Endothelial cell (in vitro differentiated cells): ENCODE data around the gene USP13. TPM values are rescaled to one million over a fixed set of nuclear protein-coding genes. Genes with fewer than 3 reads are reported as not detected.
A peak's percentile ranks its signal among the peaks of the same experiment; 100 is the strongest.

Source experiments
- DNase-seq: peaks from one replicate; pipeline ENCODE4 v3.0.0; 2021; ENCODE audit warnings: low spot score
- H3K27ac Mint-ChIP-seq: one replicate; pipeline ENCODE4 v1.8.0; 2021; ENCODE audit warnings: mixed read lengths, inconsistent platforms; ENCODE audit not compliant: unreplicated experiment
- H3K27me3 Mint-ChIP-seq: one replicate; pipeline ENCODE4 v1.8.0; 2021; ENCODE audit warnings: mild to moderate bottlenecking, moderate library complexity, mixed read lengths, inconsistent platforms; ENCODE audit not compliant: unreplicated experiment
- H3K36me3 Mint-ChIP-seq: one replicate; pipeline ENCODE4 v1.8.0; 2021; ENCODE audit warnings: mild to moderate bottlenecking, low read depth, mixed read lengths, inconsistent platforms; ENCODE audit not compliant: unreplicated experiment
- H3K4me1 Mint-ChIP-seq: one replicate; pipeline ENCODE4 v1.8.0; 2021; ENCODE audit warnings: mild to moderate bottlenecking, mixed read lengths, inconsistent platforms; ENCODE audit not compliant: unreplicated experiment
- H3K4me3 Mint-ChIP-seq: one replicate; pipeline ENCODE4 v1.8.0; 2021; ENCODE audit warnings: mild to moderate bottlenecking, mixed read lengths, inconsistent platforms; ENCODE audit not compliant: unreplicated experiment
- H3K9me3 Mint-ChIP-seq: one replicate; pipeline ENCODE4 v1.8.0; 2021; ENCODE audit warnings: mixed read lengths, inconsistent platforms; ENCODE audit not compliant: unreplicated experiment
- total RNA-seq: library from RNA; stranded (reverse); fragmentation: NEBNext Ultra II Directional; extraction: Animal tissue kit (Norgen Biotek cat#: 25700); gene quantifications from one replicate; pipeline ENCODE4 v1.2.1, GENCODE V29; 2021; ENCODE audit not compliant: unreplicated experiment
- TF ChIP-seq, protein P1 (sequence below): fragments of 200-600 bp; sonication (generic); IDR thresholded peaks from one replicate; pipeline ENCODE4 v1.5.0; 2021; ENCODE audit warnings: antibody characterized with exemption; ENCODE audit not compliant: unreplicated experiment

Gene USP13
- total RNA-seq, 1 donor from 2014 or later, result 18.9 TPM

DNA sequence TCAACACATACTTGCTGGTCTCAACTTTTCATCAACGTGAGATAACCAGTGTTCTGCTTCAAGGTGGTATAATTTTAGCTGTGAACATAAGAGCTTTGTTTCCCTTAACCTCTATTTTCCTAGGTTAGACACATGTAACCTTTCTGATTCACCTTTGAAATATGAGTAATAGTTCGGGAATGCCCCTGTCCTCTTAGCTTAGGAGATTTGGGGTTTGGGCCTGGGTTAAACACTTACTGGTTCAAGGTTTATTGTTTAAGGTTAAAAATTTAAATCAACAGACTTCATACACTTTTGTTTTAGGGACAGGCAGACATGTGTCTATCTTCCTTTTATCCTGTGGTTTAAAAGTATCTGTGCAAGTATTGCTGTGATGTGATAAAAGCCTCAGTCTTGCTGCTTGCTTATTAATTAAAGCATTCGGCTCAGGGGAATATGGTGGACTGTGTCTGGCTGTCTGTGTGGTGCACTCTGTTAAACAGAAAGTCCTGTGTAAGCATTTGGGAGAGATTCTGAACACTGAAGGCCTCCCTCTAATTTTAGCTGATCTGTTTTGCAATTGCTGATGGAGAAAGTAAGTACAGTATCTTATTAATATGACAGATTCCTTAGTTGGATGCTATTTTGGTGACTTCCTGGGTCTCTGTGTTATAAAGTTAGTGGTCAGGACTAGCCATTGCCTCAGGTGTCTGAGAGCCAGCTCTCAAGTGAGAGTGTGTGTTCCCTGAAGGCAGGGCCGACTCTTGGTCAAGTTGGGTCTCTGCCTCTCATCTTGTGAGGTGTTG lies 81.8 kb downstream of the USP13 start:
- H3K27ac Mint-ChIP-seq, result no peak overlapping the region
- peaks cover 3% of the 10 kb centered on the region for H3K27me3 Mint-ChIP-seq
- no peaks in the 10 kb centered on the region for H3K9me3 Mint-ChIP-seq
- TF ChIP-seq, protein P1, sequence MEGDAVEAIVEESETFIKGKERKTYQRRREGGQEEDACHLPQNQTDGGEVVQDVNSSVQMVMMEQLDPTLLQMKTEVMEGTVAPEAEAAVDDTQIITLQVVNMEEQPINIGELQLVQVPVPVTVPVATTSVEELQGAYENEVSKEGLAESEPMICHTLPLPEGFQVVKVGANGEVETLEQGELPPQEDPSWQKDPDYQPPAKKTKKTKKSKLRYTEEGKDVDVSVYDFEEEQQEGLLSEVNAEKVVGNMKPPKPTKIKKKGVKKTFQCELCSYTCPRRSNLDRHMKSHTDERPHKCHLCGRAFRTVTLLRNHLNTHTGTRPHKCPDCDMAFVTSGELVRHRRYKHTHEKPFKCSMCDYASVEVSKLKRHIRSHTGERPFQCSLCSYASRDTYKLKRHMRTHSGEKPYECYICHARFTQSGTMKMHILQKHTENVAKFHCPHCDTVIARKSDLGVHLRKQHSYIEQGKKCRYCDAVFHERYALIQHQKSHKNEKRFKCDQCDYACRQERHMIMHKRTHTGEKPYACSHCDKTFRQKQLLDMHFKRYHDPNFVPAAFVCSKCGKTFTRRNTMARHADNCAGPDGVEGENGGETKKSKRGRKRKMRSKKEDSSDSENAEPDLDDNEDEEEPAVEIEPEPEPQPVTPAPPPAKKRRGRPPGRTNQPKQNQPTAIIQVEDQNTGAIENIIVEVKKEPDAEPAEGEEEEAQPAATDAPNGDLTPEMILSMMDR, result no peak
- H3K36me3 Mint-ChIP-seq, result peaks cover 34% of the 10 kb centered on the region
- no peak overlapping the region for H3K4me3 Mint-ChIP-seq
- no peak for DNase-seq
- peaks cover 14% of the 10 kb centered on the region for H3K4me1 Mint-ChIP-seq

GRCh38 chr3:179735321-179735720 lies 82.5 kb downstream of the USP13 start:
- H3K4me3 Mint-ChIP-seq, result no peak overlapping the region
- no peak overlapping the region for H3K27ac Mint-ChIP-seq
- H3K36me3 Mint-ChIP-seq, result peaks cover 30% of the 10 kb centered on the region
- H3K9me3 Mint-ChIP-seq, result no peaks in the 10 kb centered on the region
- TF ChIP-seq, protein P1, result no peak
- peaks cover 21% of the 10 kb centered on the region for H3K4me1 Mint-ChIP-seq
- peaks cover 3% of the 10 kb centered on the region for H3K27me3 Mint-ChIP-seq
- DNase-seq, result no peak

DNA sequence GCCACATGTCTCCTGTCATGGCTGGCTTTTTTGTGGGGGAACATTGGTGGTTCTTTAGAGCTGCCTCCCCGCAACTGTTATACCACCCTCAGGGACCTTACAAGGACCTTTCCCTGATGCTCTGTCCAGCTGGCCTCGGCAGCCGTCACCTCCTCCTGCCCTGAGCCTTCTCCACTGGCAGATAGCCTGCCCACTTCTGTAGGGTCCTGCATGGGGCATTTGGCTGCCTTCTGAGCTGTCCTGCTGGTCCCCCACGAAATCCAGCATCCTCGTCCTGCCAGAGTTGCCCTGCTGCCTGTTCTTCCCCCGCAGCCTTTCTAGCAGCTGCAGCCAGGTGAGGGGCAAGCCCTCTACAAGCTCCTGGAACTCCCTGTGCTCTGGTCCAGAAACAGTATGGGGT lies 86.2 kb downstream of the USP13 start:
- Mint-ChIP-seq H3K4me1 (peaks cover 26% of the 10 kb centered on the region), H3K27me3 (peaks cover 4% of the 10 kb centered on the region), H3K27ac (no peak overlapping the region), H3K4me3 (no peak overlapping the region), H3K36me3 (peaks cover 32% of the 10 kb centered on the region), H3K9me3 (no peaks in the 10 kb centered on the region)
- DNase-seq, result no peak
- TF ChIP-seq, protein P1, result no peak

DNA sequence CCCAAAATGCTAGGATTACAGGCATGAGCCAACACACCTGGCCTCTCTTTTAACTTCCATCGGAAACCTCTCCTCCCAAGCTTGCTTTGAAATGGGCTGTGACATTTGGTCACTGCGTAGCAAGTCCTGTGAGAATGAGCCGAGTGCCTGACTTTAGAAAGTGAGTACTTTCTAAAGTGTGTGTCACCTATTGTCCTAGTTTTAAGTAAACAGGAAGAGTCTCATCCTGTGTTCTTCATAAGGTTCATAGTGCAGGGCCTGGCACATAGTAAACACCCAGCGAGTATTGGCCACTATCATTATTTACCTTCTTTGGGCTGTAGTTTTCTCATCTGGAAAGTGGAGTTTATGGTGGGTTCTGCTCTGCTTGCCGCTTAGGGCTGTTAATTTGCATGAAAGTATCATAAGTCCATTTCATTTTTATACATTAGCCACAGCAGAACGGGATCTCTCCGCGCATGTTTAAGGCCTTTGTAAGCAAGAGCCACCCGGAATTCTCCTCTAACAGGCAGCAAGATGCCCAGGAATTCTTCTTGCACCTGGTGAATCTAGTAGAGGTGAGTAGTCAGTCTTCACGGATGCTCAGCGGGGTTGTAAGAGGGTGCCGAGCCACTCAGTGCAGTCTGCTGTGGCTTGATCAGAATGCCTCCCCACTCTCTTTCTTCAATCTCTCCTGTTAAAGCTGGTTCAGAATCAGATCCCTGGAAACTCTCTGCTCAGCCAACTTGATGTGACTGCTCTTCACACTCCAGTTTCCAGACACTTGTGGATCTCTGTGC lies 87.2 kb downstream of the USP13 start:
- Mint-ChIP-seq H3K4me1 (peaks cover 29% of the 10 kb centered on the region), H3K4me3 (peak overlapping the region; percentile 25), H3K27ac (peak overlapping the region; percentile 58), H3K27me3 (peaks cover 4% of the 10 kb centered on the region), H3K9me3 (no peaks in the 10 kb centered on the region), H3K36me3 (peaks cover 38% of the 10 kb centered on the region)
- TF ChIP-seq, protein P1, result no peak
- DNase-seq, result no peak

DNA sequence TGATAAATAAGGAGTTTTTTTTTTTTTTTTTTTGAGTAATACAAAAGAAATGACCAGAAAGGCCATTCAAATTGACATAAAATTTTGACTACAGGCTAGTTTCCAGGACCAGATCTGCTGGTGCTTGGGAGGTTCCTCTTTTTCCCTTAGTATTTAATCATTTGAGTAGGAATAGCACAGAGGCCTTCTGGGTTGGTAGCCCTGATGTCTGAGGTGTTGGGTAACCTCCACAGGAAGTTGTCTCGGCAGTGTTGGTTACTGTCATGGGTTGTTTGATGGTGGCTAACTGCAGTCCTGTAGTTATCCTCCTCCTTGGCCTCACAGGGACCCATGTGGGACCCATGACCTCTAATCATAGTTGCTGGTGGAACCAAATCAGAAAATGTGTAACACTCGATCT lies 91.1 kb downstream of the USP13 start:
- DNase-seq, result no peak
- Mint-ChIP-seq H3K27me3 (peaks cover 6% of the 10 kb centered on the region), H3K4me3 (peak overlapping the region; percentile 25), H3K9me3 (no peaks in the 10 kb centered on the region), H3K27ac (no peak overlapping the region), H3K36me3 (peaks cover 32% of the 10 kb centered on the region), H3K4me1 (peaks cover 38% of the 10 kb centered on the region)
- TF ChIP-seq, protein P1, result no peak
